SU-DHL-6 (cell line): Measurements from ENCODE around the gene IL37.

Experiments
- CTCF ChIP-seq: fragments of 200-600 bp; sonication (generic); IDR thresholded peaks from one replicate; pipeline ENCODE4 v1.5.1; 2017; ENCODE audit warnings: antibody characterized with exemption, mild to moderate bottlenecking, low read length, moderate library complexity; ENCODE audit not compliant: insufficient read depth, poor library complexity, severe bottlenecking
- EZH2phosphoT487 ChIP-seq: fragments of 200-600 bp; sonication (generic), shearing (Covaris generic); conservative IDR thresholded peaks from 2 replicates; pipeline ENCODE4 v1.6.1; 2018; ENCODE audit warnings: mild to moderate bottlenecking, antibody characterized with exemption, low read length, moderate library complexity, mixed read lengths

- TF ChIP-seq CTCF (no peak), EZH2phosphoT487 (no peak)
Measured at GRCh38 chr2:112891385-112891831, 19.6 kb upstream of the IL37 start.
